Measurements from ENCODE around the gene ODAD3. TPM values are rescaled to one million over a fixed set of nuclear protein-coding genes. Genes with fewer than 3 reads are reported as not detected.

ODAD3 gene
- total RNA-seq, 4 donors from 2014 or later, result 0.39 to 0.83 TPM; not detected in 2

DNA sequence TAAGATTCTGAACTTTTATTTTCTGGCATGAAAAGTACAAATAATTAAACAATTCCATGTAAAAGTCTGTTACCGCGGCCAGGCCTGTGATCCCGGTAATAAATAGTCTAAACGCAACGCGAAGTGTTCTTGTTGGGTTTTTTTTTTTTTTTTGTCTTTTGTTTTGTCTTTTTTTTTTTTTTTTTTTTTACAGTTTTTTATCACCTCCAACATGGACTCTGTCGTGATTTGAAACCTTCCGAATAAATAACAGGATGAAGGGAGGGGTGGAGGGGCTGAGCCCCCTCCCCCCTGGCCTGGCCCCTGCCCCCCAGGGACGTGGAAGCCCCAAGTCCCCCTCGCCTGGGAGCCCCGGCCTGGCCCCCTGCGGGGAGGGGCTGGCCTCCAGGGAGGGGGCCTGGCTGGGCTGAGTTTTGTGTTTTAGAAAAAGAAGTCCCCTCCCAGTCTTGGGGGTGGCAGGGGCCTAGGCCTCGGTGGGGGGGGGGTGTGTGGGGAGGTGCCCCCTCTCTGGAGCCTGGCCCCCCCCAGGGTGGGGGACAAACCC lies 16.5 kb upstream of the ODAD3 start:
- no peaks in the 10 kb centered on the region for H3K9me3 ChIP-seq
- no peak overlapping the region for H3K4me3 ChIP-seq
- peaks cover 37 to 46% (median 42%) of the 10 kb centered on the region in 4 donors for H3K36me3 ChIP-seq
- WGBS, result 42% methylated on average over 13 of the region's 13 CpGs
- TF ChIP-seq, protein P1, sequence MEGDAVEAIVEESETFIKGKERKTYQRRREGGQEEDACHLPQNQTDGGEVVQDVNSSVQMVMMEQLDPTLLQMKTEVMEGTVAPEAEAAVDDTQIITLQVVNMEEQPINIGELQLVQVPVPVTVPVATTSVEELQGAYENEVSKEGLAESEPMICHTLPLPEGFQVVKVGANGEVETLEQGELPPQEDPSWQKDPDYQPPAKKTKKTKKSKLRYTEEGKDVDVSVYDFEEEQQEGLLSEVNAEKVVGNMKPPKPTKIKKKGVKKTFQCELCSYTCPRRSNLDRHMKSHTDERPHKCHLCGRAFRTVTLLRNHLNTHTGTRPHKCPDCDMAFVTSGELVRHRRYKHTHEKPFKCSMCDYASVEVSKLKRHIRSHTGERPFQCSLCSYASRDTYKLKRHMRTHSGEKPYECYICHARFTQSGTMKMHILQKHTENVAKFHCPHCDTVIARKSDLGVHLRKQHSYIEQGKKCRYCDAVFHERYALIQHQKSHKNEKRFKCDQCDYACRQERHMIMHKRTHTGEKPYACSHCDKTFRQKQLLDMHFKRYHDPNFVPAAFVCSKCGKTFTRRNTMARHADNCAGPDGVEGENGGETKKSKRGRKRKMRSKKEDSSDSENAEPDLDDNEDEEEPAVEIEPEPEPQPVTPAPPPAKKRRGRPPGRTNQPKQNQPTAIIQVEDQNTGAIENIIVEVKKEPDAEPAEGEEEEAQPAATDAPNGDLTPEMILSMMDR (IDR thresholded peaks at IDR 0.05), result no peak
- no peak for TF ChIP-seq POLR2AphosphoS5 (IDR thresholded peaks at IDR 0.05)
- TF ChIP-seq EP300 (IDR thresholded peaks at IDR 0.05), result no peak
- TF ChIP-seq POLR2A (IDR thresholded peaks at IDR 0.05; ENCODE audit: low read depth), result no peak
- H3K27me3 ChIP-seq, result peaks cover 0 to 24% (median 0%) of the 10 kb centered on the region in 4 donors
- peaks cover 0 to 6% (median 0%) of the 10 kb centered on the region in 4 donors for H3K4me1 ChIP-seq
- H3K27ac ChIP-seq (replicated peaks in 1 of 4), result no peak overlapping the region
- intact Hi-C loops (cut with DNase I), result no loop called here
- no peak for DNase-seq (ENCODE audit: extremely low spot score)

DNA sequence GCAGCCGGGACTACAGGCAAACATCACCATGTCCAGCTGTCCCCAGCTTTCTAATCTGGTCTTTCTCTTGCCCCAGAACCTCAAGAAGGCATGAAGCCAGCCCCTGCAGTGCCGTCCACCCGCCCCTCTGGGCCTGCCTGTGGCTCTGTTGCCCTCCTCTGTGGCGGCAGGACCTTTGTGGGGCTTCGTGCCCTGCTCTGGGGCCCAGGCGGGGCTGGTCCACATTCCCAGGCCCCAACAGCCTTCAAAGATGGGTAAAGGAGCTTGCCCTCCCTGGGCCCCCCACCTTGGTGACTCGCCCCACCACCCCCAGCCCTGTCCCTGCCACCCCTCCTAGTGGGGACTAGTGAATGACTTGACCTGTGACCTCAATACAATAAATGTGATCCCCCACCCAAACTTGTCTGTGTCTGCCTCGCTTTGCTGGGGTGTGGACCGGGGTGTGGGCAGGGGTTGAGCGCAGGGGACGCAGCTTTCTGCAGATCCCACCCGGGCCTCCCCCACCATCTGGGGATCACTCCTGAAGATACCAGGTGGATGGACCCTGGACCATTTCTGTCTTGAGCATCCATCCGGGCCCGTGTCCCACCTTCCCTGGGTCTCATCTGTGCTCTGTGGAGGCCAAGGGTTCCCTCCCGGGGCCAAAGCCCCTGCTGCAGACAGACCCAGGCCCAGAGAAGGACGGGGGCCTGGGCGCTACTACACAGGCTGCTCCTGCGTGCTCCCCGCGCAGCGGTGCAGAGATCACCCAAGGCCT lies 15.8 kb upstream of the ODAD3 start:
- Histone ChIP-seq H3K4me1 (peaks cover 0 to 6% (median 0%) of the 10 kb centered on the region in 4 donors), H3K27me3 (peaks cover 0 to 24% (median 0%) of the 10 kb centered on the region in 4 donors), H3K9me3 (no peaks in the 10 kb centered on the region), H3K4me3 (no peak overlapping the region), H3K27ac (replicated peaks in 1 of 4) (no peak overlapping the region), H3K36me3 (peaks cover 37 to 52% (median 48%) of the 10 kb centered on the region in 4 donors)
- TF ChIP-seq, protein P1 (IDR thresholded peaks at IDR 0.05), result no peak
- no peak for TF ChIP-seq EP300 (IDR thresholded peaks at IDR 0.05)
- no peak for TF ChIP-seq POLR2A (IDR thresholded peaks at IDR 0.05; ENCODE audit: low read depth)
- no peak for TF ChIP-seq POLR2AphosphoS5 (IDR thresholded peaks at IDR 0.05)
- intact Hi-C loops (cut with DNase I), result no loop called here
- DNase-seq (ENCODE audit: extremely low spot score), result no peak
- 90% methylated on average over 17 of the region's 21 CpGs for WGBS

DNA sequence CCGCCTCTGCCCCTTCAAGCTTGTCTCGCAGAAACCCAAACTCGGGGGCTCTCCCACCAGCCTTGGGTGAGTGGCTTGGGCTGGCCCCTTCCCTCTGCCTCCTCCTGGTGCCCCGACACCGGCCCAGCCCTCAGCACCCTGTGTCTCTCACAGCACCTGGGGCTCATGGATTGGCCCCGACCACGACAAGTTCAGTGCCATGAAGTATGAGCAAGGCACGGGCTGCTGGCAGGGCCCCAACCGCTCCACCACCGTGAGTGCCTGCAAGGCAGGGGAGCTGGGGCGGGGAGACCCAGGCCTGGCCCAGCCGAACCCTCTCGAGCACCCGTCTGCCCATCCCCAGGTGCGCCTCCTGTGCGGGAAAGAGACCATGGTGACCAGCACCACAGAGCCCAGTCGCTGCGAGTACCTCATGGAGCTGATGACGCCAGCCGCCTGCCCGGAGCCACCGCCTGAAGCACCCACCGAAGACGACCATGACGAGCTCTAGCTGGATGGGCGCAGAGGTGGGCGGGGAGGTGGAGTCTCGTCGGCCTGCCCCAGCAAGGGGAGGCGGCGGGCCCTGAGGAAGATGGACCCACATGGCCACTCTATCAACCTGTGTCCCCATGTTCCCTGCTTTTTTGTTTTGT lies 14.1 kb upstream of the ODAD3 start:
- no peak for TF ChIP-seq EP300 (IDR thresholded peaks at IDR 0.05)
- TF ChIP-seq POLR2AphosphoS5 (IDR thresholded peaks at IDR 0.05), result no peak
- no peak for TF ChIP-seq POLR2A (IDR thresholded peaks at IDR 0.05; ENCODE audit: low read depth)
- TF ChIP-seq, protein P1 (IDR thresholded peaks at IDR 0.05), result no peak
- peaks cover 51 to 69% (median 65%) of the 10 kb centered on the region in 4 donors for H3K36me3 ChIP-seq
- intact Hi-C loops (cut with DNase I), result loop anchor here (5.0 kb wide), 1 partner anchor 207 kb away; no protein-coding TSS in a partner anchor
- no peak for DNase-seq (ENCODE audit: extremely low spot score)
- WGBS, result 93% methylated on average over 2 of the region's 31 CpGs
- H3K27ac ChIP-seq (replicated peaks in 1 of 4), result no peak overlapping the region
- H3K4me3 ChIP-seq, result no peak overlapping the region
- peaks cover 0 to 6% (median 0%) of the 10 kb centered on the region in 4 donors for H3K4me1 ChIP-seq
- H3K27me3 ChIP-seq, result peaks cover 0 to 22% (median 0%) of the 10 kb centered on the region in 4 donors
- H3K9me3 ChIP-seq, result no peaks in the 10 kb centered on the region

DNA sequence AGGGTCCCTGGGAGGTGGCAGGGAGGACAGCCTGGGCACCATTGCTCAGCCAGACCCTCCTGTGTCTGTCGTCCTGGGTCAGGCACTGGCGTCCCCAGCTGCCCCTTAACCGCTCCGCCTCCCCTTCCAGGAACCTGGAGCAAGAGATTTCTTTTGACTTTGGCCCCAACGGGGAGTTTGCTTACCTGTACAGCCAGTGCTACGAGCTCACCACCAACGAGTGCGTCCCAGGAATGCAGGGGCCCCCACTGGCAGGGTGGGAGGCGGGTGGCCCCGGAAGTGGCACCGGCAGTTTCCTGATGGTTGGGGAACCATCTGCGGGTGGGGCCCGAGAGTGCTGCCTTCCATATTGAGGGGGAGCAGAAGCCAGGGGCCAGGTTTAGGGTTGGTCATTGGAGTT lies 13.5 kb upstream of the ODAD3 start:
- TF ChIP-seq EP300 (IDR thresholded peaks at IDR 0.05) (no peak), POLR2AphosphoS5 (IDR thresholded peaks at IDR 0.05) (no peak)
- TF ChIP-seq, protein P1 (IDR thresholded peaks at IDR 0.05), result no peak
- intact Hi-C loops (cut with DNase I), result loop anchor here (5.0 kb wide), 1 partner anchor 206 kb away; no protein-coding TSS in a partner anchor

More for the DNA sequence above, 13.5 kb upstream of the ODAD3 start:
- Histone ChIP-seq H3K36me3 (peaks cover 53 to 76% (median 71%) of the 10 kb centered on the region in 4 donors), H3K27ac (replicated peaks in 1 of 4) (no peak overlapping the region), H3K4me1 (peaks cover 0 to 6% (median 0%) of the 10 kb centered on the region in 4 donors), H3K9me3 (no peaks in the 10 kb centered on the region), H3K27me3 (peaks cover 0 to 16% (median 0%) of the 10 kb centered on the region in 4 donors), H3K4me3 (no peak overlapping the region)
- no peak for DNase-seq (ENCODE audit: extremely low spot score)
- 84% methylated on average over 13 of the region's 13 CpGs for WGBS

Measured in esophagus muscularis mucosa (tissue), 4 donors.